Ecto neural progenitor cell (in vitro differentiated cells): ENCODE data around the gene OR14I1.

Experiments used
- DNase-seq: peaks from one replicate; pipeline ENCODE4 v3.0.0-alpha.2; 2018; ENCODE audit warnings: low spot score

Gene OR14I1

DNA sequence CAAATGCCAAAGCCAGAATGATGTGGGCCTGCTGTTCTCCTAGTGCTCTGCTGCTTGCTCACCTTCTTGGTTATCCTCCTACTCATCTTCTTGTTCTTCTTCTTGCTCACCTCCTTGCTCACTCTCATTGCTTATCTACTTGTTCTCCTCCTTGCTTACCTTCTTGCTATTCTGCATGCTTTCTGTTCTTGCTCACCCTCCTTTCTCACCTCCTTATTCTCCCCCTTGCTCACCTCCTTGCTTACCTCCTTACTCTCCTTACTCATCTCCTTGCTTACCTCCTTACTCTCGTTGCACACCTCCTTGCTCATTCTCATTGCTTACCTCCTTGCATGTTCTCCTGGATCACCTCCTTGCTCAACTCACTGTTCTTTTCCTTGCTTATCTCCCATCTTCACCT, at the start of gene OR14I1:
Gene OR14I1, minus strand, starts transcription at position 53 of the 400 bp plus-strand sequence.
- DNase-seq: no peak

DNA sequence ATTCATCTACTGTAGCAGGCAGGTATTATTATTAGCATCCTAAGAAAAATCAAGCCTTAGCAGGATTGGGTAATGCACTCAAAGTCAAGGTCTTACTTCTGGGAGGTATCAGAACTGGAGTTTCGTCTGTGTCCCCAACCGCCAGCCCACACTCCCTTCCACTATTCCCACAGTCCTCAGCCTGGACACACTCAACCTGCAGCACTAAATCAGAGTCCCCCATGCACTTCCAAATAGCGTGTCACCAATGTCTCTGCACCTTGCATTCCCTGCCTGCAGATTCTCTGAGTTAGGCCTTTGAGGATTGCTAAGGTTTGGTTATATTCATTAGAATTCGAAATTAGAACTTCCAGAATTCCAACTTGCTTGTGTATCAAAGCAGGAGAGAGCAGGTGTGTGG, 49.1 kb upstream of the OR14I1 start:
- no peak for DNase-seq

DNA sequence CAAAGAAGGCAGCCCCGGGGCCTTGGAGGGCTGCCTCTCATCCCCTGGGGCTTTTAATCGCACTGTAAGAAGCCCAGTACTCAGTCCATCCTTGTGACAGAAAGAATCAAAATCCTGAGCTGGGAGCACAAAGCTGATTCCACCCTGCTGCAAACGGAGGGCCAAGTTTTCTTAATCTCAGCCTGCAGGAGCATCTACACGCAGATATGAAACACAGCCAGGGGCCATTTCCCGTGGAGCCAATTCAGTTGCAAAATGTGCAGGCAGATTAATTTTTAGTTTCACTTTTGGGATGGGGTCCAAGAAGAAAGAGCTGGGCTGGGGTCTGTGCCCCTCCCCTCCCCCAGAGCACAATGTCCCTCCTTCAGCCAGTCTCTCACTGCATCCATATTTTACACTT, 48.6 kb upstream of the OR14I1 start:
- DNase-seq: no peak

DNA sequence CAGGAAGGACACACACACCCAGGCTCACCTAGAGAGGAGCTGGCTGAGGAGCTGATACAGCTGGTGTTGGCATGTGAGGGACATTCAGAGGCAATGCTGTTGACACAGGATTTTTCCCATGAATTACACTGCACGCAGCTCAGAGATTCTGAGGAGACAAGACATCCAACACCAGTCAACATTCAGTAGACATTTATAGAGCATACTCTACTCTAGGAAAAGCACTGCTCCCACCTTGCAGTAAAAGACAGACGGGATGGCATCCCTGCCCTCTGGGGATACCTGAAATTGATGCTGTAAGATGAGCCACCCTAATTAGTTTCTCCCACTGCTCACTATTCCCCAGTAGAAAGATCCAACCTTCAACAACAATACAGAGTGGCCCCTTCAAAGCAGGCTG, 47.9 kb upstream of the OR14I1 start:
- DNase-seq: no peak

DNA sequence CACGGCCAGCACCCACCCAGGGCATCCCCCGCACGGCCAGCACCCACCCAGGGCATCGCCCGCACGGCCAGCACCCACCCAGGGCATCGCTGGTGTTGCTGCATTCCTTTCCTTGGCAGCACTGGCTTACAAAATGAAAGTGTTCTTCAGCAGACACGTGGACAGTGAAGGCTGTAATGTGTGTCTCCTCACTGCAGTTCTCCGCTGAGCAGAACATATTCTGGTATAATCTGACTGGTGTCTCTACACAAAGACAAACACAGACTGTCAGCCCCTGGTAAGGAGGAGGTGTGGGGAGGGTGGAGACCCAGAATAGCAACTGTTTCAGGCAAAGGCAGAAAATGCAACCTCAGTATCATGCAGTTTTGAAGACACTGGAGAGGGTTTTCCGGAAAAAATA, 45.6 kb upstream of the OR14I1 start:
- DNase-seq: no peak

DNA sequence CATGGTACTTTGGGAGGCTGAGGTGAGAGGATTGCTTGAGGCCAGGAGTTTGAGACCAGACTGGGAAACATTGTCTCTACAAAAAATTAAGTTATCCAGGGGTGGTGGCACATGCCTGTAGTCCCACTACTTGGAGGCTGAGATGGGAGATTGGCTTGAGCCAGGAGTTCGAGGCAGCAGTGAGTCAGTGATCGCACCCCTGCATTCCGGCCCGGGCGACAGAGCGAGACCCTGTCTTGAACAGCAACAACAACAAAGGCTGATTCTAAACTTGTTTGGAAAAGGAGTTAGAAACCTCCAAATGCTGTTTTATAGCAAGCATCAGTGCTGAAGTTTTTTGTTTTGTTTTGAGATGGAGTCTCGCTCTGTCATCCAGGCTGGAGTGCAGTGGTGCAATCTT, 38.3 kb upstream of the OR14I1 start:
- DNase-seq: no peak

DNA sequence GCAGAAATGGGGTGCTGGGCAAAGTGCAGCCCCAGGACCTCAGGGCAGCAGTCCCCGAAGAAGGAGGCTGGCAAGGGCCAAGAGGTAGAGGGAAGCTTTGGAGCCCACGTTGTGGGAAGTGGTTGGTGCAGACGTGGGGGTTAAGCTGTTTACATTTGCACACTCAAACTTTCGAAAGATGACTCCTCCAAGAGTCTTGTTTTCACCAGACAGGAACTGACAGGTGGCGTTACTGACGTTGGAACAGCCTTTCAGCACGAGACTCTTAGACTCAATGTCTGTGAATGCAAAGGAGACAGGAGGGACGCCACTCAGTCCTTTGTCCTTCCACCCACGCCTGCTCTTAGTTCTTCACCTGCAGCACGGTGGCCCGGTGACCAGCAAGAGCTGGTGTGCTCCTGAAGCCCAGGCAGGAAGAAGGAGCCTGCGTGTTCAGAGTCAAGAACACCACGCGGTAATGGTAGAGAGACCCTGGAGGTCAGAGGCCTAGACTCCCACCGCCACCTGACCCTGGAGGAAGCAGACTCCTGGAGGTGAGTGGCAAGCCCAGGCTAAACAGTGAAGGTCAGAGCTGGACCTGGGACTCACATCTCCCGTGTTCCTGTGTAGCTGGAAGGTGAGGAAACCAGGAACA, 37.1 kb upstream of the OR14I1 start:
- no peak for DNase-seq

DNA sequence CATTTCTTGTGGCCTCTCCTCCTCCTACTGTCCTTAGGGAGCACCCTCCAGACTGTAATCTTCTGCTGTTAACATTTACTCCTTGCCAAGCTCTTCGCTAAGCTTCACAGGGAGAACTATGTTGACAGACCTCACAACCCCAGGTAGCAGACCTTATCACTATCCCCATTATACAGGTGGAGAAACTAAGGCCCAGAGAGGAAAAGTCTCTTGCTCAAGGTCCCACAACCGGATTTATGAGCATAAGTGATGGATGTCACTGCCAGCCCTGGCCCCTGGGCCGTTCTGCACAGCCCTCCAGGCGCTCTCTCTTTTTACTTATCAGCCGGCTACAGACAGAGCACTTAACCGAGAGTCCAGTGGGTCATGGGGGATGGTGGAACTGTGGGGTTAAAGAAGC, 34.9 kb upstream of the OR14I1 start:
- DNase-seq: no peak

DNA sequence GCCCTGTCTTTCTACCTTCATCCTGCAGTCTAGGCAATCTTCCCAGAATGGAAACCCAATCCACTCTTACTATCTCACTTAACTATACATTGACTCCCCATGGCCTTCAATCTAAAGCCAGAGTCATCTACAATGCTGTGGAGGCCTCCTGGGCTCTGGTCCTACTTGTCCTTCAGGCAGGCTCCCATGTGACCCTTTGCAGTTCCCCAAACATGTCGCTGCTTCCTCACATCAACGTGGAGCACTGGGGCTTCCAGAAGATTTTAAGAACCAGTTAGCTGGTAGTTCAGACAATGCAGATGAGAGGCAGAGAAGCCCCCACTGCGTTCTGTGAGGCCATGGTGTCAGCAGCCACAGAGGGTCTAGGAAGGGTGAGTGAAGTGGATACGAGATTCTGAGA, 34.4 kb upstream of the OR14I1 start:
- DNase-seq: no peak

DNA sequence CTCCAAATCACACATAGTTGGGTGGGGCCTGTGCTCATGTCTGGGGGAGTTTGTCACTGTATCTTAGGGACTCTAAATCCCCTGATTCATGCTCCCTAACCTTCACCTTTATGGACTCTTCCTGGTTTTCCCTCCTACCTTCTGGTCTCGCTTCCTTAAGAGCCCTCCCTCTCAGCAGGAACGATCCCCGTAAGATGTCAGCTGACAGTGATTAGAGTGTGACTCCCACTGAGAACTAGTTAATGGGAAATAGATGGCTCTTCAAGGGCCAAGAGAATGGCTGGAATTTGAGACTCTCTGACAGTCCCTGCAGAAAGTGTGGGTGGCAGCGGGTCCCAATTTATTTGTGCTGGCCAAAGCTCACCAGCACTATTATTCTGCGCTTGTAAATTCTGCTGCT, 31.0 kb upstream of the OR14I1 start:
- no peak for DNase-seq

DNA sequence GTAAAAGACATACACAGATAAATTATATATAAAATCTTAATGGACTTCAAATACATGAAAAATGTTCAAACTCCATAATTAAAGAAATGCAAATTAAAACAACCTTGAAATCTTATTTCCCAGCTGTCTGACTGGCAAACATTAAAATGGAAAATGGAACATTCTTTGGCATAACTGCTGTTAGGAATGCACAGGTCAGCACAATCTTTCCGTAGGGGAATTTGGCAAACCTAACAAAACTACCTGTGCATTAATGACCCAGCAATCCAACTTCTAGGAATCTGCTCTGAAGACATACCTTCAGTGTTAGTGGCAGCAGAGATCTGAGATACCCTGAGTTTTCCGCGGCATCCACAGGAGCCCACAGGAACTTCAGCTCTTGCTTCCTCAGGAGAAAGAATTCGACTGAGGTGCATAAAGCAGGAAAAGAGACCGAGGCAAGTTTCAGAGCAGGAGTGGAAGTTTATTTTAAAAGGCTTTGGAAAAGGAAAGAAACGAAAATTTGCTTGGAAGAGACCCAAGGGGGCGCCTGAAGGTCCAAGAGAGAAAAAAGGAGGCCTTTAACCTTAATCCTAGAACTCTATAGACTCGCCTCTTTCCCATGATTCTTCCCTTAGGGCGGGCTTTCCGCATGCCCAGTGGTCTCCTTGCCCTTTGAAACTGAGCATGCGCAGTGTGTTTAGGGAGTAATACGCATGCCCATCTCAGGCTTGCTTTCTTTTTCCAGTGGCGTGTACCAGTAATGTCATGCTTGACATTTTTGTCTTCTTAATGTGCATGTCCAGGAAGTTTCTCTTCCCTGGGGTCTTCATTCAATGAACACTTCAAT, 28.2 kb upstream of the OR14I1 start:
- no peak for DNase-seq

DNA sequence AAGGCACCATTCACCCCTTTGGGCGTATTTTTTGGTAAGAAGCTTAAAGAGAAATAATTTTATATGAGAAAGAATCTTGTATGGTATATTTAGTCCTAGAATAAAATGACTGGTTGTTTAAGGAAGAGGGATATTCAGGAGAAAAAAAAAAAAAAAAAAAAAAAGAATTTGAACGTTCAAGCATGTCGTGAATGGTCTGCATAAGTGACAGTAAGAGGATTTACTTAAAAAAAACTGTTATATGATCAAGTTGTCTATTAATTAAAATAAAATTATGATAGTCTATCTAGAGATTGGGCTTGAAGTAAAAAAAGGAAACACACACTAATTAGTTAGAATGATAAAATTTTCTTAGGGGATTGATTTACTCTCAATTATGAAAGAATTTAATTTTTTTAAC, 11.7 kb upstream of the OR14I1 start:
- DNase-seq: no peak

DNA sequence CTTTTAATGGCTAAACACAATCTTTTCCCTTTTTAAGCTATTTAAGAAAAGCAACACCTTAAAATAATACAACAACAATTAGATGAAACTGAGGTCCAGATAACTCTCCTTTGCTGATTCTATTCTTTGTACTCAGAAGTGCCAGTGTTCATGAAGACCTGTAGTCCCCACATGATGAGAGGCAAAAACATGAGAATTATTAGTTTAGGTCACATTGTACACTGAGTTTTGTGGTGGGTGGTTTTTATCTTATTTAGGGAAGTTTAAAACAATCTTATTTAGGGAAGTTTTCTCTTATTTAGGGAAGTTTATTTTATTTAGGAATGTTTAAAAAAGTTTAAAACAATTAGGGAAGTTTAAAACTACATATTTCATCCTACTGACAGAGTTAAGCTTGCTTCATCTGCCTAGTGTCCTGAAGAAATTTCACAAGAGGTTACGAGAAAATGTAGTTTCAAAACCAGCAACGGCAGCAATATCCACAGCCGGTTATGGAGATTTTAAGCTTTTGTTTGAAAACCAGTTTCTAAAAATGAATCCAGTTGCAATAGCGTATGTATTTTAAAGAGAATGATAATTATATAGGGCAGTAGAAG, 7.8 kb upstream of the OR14I1 start:
- no peak for DNase-seq

DNA sequence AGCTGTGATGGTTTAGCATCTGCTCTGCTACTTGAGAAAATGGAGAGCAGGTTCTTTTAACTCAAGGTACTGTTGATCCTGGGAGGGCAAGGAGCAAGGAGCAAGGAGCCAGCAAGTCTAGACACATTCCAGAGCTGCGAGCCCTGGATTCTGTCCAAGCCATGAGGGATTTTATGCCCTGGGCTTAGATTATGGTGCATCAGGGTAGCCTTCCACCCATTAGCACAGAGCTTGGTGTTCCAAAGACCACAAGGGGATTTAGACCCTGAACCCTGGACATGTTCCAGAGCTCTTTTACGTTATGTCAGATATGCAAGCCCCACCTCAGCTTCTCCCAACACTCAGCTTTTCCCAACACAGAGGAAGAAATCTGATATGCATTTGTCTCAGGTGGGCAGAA, 2.0 kb upstream of the OR14I1 start:
- DNase-seq: no peak

DNA sequence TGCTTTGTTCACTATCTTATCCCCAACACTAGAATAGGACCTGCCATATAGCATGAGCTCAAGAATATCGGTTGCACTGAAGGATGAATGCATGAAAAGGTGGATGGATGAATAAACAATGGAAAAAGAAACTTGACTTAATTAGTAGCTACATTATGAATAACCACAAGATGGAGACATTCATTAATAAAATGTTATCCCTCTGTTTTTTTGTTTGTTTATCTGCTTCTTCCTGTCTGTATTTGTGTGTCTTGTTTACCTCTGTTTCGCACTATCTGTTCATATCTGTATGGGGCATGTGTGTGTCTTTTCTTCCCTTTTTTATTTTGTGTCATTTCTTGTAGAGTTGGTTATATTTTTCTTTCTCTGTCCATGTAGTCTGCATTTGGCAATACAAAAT, 1.1 kb upstream of the OR14I1 start:
- DNase-seq: no peak

DNA sequence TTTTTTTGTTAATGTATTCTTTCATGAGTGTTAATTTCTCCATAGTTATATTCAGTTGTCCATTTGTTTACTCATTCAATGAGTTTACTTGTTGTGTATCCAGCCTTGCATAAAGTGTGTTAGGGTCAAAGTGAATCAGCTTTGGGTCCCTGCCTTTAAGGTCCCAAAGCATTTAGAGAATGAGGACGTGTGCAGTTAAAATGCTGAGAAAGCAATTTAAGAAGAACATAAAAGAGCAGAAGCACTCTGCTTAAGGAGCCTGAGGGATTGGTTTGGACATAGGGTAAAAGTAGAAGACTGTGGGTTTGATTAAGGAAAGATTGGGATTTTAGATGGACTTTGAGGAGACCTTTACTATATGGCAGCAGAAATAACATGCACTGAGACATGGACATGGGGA, 3.5 kb downstream of the OR14I1 start:
- DNase-seq: no peak

DNA sequence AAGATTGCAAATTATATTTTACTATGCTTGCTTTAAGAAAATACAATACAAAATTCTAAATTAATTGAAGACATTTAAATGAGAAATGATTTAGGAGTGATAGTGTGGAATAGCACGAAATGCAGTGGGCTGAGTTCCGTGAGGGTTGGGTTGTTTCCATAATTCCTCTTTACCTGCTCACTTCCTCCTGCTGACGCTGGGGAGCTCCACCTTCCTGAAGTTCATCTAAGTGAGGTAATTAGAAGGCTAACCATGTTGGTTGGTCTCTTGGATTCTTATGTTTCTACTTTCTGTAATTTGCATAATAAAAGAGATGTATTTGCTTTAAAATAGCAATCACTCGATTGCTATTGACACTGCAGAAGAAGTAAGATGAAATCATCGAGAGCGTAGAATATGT, 4.7 kb downstream of the OR14I1 start:
- DNase-seq: no peak

DNA sequence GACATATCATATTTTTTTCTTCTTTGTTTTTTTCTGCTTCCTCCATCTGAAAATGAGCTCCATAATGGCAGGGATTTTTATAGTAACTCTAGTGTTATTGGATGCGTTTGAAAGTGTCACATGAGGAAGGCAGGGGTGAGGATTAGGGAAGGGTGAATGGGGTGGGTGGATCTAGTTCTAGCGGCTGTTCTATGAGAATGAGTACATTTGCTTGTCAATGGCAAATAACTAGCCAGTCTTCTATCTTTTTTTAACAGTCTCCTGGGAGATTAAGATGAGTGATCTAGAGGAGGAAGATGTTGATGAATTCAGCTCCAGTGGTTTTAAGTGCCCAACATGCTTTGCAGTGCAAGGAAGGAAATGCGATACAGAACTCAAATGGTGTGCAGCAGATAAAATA, 5.8 kb downstream of the OR14I1 start:
- DNase-seq: no peak

DNA sequence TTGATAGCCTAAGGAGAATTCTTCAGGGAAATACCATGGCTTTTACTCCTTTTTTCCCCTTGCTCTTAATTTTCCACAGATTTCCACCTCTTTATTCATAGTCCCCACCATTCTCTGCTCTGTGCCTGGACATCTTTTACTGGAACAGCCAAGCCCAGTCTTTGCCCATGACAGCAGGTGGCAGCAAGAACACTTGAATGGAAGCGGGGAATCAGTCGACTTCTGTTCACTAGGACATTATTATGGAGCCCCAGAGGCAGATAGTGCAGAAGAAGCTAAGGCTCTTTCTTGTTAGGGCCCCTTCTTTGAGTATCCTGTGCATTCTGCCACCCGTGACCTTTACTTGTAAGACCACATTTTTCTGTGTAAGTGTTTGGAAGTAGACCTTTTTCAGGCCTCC, 6.3 kb downstream of the OR14I1 start:
- no peak for DNase-seq

DNA sequence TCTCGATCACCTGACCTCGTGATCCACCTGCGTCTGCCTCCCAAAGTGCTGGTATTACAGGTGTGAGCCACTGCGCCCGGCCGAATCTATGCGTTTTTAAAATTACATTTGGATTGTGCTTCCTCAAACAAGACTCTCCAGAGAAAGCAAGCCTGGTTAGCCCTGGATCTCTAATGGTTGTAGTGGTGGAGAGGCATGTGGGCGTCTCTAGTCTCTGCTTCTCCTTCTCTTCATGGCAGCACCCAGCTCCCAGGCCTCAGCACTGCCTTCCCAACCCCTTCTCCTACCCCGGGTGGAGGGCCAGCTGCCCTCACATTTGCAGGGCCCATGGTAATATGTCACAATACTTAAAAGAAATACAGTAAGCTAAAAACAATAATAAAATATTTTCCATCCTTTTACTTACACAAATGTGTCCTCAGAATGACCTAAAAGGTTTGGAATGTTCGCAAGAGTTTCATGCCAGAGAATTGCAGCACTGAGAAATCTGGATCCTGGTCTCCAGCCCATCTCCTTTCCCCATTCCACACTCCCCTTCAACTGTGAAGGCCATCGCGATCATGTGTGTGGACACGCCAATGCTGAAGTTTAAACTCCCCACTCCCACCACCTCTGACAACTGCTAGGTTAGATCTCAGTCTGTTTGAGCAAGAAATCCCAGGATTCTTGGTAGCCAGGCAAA, 7.0 kb downstream of the OR14I1 start:
- DNase-seq: no peak

DNA sequence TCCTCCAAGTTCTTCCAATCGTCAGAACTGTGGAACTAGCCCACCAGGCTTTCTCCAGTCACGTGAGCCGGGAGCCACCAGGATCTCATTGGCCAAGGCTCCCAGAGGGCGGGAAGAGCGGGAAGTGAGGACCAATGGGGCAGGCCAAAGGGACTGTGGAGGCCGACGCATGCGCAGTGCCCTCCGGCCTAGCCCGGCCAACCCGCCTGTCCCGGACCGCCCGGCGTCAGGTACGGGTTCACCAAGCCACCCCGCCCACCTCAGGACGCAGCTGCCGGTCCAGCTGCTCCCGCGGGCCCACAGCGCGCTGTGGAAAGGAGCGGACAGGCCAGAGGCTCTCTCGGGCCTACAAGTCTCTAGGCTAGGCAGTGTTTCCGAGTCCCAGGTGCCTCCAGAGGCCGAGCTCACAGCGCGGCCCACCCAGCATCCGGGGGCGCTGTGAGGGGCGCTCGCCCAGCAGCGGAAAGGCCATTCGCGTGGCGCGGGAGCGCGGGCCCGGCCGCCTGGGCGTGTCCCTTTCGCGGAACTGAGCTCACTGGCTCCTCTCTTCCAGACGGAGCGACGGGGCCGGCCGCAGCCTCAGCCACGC, 10.9 kb downstream of the OR14I1 start:
- DNase-seq: no peak

DNA sequence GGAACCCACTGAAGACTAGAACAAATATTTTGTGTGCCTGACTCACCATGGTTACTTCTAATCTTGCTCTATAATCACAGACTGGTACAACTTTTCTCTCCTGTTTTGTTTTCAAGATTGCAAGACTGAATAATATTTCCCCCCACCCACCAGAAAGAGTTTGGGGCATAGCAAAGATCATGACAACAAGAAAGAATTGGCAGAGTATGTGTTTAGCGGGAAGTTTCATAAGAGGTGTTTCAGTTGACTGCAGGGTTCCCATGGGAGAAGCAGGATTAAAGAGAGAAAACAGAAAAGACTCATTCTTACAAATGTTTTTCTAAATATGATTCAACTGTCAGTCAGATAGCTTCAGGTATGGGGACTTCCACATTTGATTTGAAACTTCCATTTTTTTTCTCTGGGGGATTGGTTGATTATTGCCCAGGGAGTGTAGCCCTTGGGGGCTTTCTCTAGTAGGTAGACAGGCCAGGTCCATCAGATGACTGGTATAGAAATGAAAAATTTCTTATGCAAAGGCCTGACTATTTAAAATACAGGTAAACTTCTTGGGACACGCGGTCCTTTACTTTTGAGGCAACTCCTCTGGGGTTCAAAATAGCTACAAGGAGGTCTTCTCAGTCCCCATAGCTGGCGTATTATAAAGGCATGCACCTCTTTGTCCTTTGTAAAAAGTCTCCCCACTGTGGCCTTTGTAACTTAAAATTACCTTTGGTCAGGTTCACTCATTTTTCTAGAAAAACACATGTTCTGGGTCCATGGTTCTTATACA, 13.9 kb downstream of the OR14I1 start:
- DNase-seq: no peak
